ENCODE data around the gene PXDN.

GRCh38 chr2:1607236-1607920 is 136.9 kb downstream of the PXDN start:
- TF ChIP-seq CTCF (IDR thresholded peaks at IDR 0.05) (no peak), POLR2A (IDR thresholded peaks at IDR 0.05) (no peak)

Measured in heart left ventricle (tissue), 13 donors.